Activated T-cell treated with anti-CD3 and anti-CD28 coated beads, Interleukin-2, amount 50 U/mL, for 72 hours (primary cell): ENCODE results near the gene CDC5L. TPM values are rescaled to one million over a fixed set of nuclear protein-coding genes. Genes with fewer than 3 reads are reported as not detected.

ENCODE experiments used
- ATAC-seq, 2 donors: fragments of 150-1000 bp; cut with Tn5 transposase; replicated peaks in 1 of 2; 2 replicates each; pipeline ENCODE4 v1.10.0; 2021; ENCODE audit warnings: moderate library complexity in 2 of 2, mild to moderate bottlenecking in 1 of 2
- DNase-seq, 2 donors: peaks; one replicate each; pipeline ENCODE4 v3.0.0; 2021 to 2022; ENCODE audit warnings: mixed read lengths in 1 of 2
- H3K27ac Mint-ChIP-seq: one replicate; pipeline ENCODE4 v1.8.0; 2022; ENCODE audit warnings: mild to moderate bottlenecking, moderate library complexity, mixed read lengths
- H3K27me3 Mint-ChIP-seq: one replicate; pipeline ENCODE4 v1.8.0; 2022; ENCODE audit warnings: low read depth, mixed read lengths
- H3K36me3 Mint-ChIP-seq, 2 donors: one replicate each; pipeline ENCODE4 v1.8.0; 2022; ENCODE audit warnings: mixed read lengths in 2 of 2, mild to moderate bottlenecking in 1 of 2; ENCODE audit not compliant: insufficient read depth in 2 of 2
- H3K4me1 Mint-ChIP-seq: one replicate; pipeline ENCODE4 v1.8.0; 2022; ENCODE audit warnings: low read depth, mixed read lengths
- H3K4me3 Mint-ChIP-seq, 2 donors: one replicate each; pipeline ENCODE4 v1.8.0; 2022; ENCODE audit warnings: mild to moderate bottlenecking in 2 of 2, mixed read lengths in 2 of 2, moderate library complexity in 2 of 2
- H3K9me3 Mint-ChIP-seq, 2 donors: one replicate each; pipeline ENCODE4 v1.8.0; 2022; ENCODE audit warnings: mixed read lengths in 2 of 2
- total RNA-seq, 2 donors: library from RNA; stranded (reverse); gene quantifications; one replicate each; pipeline ENCODE4 v1.2.3, GENCODE V29; 2022

Gene CDC5L
- total RNA-seq, 2 donors from 2014 or later: 17.9 to 19.3 TPM

DNA sequence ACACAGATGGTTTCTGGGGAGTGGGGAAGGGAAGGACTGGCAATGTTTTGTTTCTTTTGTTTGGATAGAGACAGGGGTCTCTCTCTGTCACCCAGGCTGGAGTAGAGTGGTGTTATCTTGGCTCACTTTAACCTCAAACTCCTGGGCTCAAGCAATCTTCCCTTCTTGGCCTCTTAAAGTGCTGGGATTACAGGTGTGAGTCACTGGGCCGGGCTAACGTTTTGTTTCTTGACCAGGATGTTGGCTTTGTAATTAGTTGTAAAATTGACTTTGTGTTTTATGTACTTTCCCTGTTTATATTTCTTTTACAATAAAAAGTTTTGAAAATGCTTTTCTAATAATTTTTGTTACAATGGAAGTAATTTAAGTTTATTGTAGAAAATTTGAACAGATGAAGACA is 34.2 kb upstream of the CDC5L start:
- H3K36me3 Mint-ChIP-seq: peaks cover 0 to 3% of the 10 kb centered on the region in 2 donors
- H3K4me1 Mint-ChIP-seq: no peaks in the 10 kb centered on the region
- H3K27ac Mint-ChIP-seq: no peak overlapping the region
- peaks cover 0 to 6% of the 10 kb centered on the region in 2 donors for H3K9me3 Mint-ChIP-seq
- H3K27me3 Mint-ChIP-seq: peaks cover 26% of the 10 kb centered on the region
- no peak overlapping the region for H3K4me3 Mint-ChIP-seq
- DNase-seq: no peak
- no peak for ATAC-seq

DNA sequence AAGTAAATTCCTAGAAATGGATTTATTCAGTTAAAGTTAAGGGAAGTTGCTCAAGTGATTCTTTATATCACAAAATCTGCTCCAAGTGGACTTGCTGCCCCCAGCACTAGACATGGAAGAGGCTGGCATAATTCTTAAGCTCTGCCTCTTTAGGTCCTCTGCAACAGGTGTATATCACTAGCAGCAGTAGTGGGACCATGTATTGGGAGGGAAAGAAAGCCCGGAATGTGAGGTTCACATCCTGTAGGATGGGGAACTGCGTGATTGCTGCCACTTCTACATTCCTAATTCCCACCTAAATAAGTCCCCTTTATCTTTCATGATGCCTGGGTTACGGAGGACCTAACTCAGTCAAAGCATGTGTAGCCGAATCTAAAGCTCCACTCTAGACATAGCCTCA is 31.9 kb upstream of the CDC5L start:
- no peak overlapping the region for H3K4me3 Mint-ChIP-seq
- DNase-seq (no peak), ATAC-seq (no peak)
- peaks cover 0 to 3% of the 10 kb centered on the region in 2 donors for H3K36me3 Mint-ChIP-seq
- H3K9me3 Mint-ChIP-seq: peaks cover 0 to 6% of the 10 kb centered on the region in 2 donors
- no peak overlapping the region for H3K27ac Mint-ChIP-seq
- H3K4me1 Mint-ChIP-seq: no peaks in the 10 kb centered on the region
- H3K27me3 Mint-ChIP-seq: peaks cover 31% of the 10 kb centered on the region

DNA sequence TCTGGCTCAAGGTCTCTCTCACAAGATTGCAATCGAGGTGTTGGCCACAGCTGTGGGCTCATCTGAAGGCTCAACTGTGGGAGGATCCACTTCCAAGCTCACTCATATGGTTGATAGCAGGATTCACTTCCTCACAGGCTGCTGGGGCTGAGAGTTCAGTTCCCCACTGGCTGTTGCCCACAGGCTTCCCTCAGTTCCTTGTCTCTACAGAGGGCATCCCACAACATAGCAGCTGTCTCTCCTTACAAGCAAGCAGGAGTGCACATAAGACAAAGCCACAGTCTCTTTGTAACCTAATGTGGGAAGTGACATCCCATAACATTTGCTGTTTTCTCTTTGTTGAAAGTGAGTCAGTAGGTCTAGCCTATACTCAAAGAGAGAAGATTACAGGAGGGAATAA is 31.0 kb upstream of the CDC5L start:
- no peak overlapping the region for H3K4me3 Mint-ChIP-seq
- no peak for DNase-seq
- H3K36me3 Mint-ChIP-seq: peaks cover 0 to 3% of the 10 kb centered on the region in 2 donors
- ATAC-seq: no peak
- H3K4me1 Mint-ChIP-seq: no peaks in the 10 kb centered on the region
- H3K9me3 Mint-ChIP-seq: peaks cover 0 to 6% of the 10 kb centered on the region in 2 donors
- peaks cover 31% of the 10 kb centered on the region for H3K27me3 Mint-ChIP-seq
- H3K27ac Mint-ChIP-seq: no peak overlapping the region

DNA sequence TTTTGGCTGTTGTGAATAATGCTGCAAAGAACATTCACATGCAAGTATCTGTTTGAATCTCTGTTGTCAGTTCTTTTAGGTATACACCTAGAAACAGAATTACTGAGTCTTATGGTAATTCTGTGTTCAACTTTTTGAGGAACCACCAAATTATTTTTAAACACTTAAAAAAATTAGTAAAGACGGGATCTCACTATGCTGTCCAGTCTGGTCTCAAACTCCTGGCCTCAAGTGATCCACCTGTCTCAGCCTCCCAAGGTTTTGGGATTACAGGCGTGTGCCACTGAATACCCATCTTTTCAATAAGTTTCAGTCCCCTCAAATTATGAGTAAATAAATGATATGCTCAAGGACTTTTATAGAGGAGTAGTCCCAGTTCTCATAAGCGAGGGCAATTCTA is 27.5 kb upstream of the CDC5L start:
- ATAC-seq (no peak), DNase-seq (no peak)
- Mint-ChIP-seq H3K27me3 (peaks cover 37% of the 10 kb centered on the region), H3K36me3 (peaks cover 0 to 3% of the 10 kb centered on the region in 2 donors), H3K9me3 (peaks cover 0 to 6% of the 10 kb centered on the region in 2 donors), H3K4me1 (no peaks in the 10 kb centered on the region), H3K27ac (no peak overlapping the region), H3K4me3 (no peak overlapping the region)

DNA sequence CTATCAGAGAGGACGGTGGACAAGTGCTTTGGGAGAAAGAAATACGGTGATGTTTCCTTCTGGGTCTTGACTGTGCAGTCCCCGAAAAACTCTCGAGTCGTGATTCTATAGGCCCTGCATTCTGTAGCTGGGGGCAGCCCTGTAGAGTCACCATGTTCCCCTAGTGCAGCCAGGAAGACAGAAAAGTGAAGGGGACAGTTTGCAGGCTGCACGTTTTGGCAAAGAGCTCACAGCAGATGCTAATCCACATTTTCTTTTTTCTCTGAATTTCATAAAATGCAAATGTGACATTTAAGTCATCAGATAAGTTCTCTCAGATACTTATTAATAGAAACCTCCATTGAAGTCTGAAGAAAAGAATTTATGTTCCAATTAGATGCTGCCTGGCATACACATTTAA is 25.6 kb upstream of the CDC5L start:
- Mint-ChIP-seq H3K27ac (no peak overlapping the region), H3K27me3 (peaks cover 25% of the 10 kb centered on the region), H3K4me1 (no peaks in the 10 kb centered on the region), H3K4me3 (no peak overlapping the region), H3K36me3 (no peaks in the 10 kb centered on the region), H3K9me3 (peaks cover 0 to under 1% of the 10 kb centered on the region in 2 donors)
- ATAC-seq (no peak), DNase-seq (no peak)

DNA sequence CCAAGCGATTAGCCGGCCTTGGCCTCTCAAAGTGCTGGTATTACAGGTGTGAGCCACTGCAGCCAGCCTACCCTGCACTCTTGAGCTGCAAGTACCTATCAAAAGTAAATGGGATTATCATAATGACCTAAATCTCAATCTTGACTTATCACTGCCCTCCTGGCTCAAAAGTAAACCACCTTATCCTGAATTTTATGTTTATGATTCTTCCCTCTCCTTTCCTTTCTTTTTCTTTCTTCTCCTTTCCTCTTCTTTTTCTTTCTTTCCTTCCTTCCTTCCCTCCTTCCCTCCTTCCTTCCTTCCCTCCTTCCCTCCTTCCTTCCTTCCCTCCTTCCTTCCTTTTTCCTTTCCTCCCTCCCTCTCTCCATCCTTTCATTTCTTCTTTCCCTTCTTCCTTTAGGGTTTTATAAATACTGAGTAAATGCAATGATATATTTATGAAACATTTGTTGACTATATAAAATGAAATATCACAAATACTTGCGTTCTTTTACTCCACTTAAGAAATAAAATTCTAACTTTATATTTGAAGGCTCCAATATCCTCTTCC is 24.1 kb upstream of the CDC5L start:
- Mint-ChIP-seq H3K27ac (no peak overlapping the region), H3K4me3 (no peak overlapping the region), H3K9me3 (no peaks in the 10 kb centered on the region), H3K27me3 (peaks cover 19% of the 10 kb centered on the region), H3K36me3 (no peaks in the 10 kb centered on the region), H3K4me1 (no peaks in the 10 kb centered on the region)
- DNase-seq (no peak), ATAC-seq (no peak)

DNA sequence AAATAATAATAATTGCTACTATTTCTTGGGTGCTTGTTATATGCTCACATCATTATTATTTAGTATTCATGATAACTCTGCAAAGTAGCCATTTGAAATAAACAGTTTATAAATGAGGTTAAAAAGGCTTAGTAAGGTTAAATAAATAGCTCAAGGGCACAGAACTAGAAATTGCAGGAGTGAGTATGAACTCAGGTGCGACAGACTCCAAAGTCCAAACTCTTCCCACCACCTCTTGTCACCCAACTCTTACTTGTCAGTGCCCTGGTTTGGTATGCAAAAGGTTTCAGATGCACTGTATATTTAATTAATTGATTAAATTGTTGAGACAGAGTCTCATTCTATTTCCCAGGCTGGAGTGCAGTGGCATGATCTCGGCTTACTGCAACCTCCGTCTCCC is 20.7 kb upstream of the CDC5L start:
- DNase-seq (no peak), ATAC-seq (no peak)

DNA sequence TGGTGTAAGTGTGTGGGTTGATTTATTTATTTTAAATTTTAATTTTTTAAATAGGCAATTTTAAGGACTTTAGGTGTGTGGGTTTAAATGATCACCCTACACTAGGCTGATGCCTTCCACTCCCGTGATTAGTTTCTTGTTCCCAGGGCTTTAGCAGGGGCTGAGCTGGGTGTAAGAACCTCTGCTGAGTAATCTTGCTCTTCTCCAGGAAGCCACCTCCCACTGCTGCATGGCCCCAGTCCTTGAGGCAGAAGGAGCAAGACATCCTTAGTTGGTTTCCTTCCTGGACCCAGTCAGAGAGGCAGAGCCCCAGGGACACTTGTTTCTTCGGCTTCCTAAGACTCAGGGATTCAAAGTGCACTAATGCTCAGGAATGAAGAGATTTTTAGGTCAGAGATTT is 19.8 kb upstream of the CDC5L start:
- no peak overlapping the region for H3K4me3 Mint-ChIP-seq
- H3K36me3 Mint-ChIP-seq: no peaks in the 10 kb centered on the region
- DNase-seq: peak in 1 of 2 donors; percentile 9
- no peaks in the 10 kb centered on the region for H3K4me1 Mint-ChIP-seq
- no peak for ATAC-seq
- peaks cover 12% of the 10 kb centered on the region for H3K27me3 Mint-ChIP-seq
- H3K27ac Mint-ChIP-seq: no peak overlapping the region
- no peaks in the 10 kb centered on the region for H3K9me3 Mint-ChIP-seq

More for the DNA sequence above, 20.7 kb upstream of the CDC5L start:
- no peaks in the 10 kb centered on the region for H3K36me3 Mint-ChIP-seq
- H3K27me3 Mint-ChIP-seq: peaks cover 15% of the 10 kb centered on the region
- no peak overlapping the region for H3K4me3 Mint-ChIP-seq
- no peaks in the 10 kb centered on the region for H3K4me1 Mint-ChIP-seq
- H3K9me3 Mint-ChIP-seq: no peaks in the 10 kb centered on the region
- H3K27ac Mint-ChIP-seq: no peak overlapping the region

DNA sequence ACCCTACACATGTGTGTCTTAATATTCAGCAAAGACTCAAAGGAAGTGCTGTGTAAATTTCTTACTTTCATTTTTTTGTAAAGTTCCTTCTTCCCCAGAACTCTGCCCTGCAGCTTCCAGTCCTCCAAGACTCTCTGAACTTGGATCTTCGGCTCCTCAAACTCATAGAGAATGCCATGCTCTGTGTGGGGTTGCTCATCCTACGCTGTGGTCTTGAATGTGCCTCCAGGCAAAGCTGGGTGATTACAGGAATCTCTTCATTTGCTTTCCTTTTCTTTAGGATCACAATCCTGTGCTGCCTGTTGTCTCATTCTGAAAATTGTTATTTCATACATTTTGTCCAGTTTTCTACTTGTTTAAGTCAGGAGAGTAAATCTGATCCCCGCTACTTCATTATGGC is 14.5 kb upstream of the CDC5L start:
- H3K27ac Mint-ChIP-seq: no peak overlapping the region
- H3K4me3 Mint-ChIP-seq: no peak overlapping the region
- no peaks in the 10 kb centered on the region for H3K36me3 Mint-ChIP-seq
- H3K4me1 Mint-ChIP-seq: no peaks in the 10 kb centered on the region
- no peak for ATAC-seq
- H3K9me3 Mint-ChIP-seq: no peaks in the 10 kb centered on the region
- peaks cover 7% of the 10 kb centered on the region for H3K27me3 Mint-ChIP-seq
- no peak for DNase-seq

DNA sequence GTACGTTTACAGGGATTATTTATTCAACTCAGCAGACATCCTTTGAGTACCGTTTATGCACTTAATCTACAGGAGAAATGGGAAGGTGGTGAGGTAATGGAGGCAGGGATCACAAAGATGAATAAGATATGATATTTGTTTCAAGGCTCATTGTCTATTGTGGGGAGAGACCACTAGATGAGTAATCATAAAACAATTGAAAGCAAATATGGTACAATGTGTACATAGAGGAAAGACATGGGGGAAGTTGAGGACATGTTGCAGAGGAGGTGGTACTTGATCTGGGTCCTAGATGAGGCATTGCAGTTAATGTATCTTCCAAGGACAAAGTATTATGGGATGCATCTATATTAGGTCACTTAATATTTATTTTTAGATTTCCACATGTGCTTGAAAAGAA is 13.7 kb upstream of the CDC5L start:
- DNase-seq (no peak), ATAC-seq (no peak)
- Mint-ChIP-seq H3K36me3 (no peaks in the 10 kb centered on the region), H3K27me3 (no peaks in the 10 kb centered on the region), H3K4me3 (no peak overlapping the region), H3K27ac (no peak overlapping the region), H3K9me3 (no peaks in the 10 kb centered on the region), H3K4me1 (no peaks in the 10 kb centered on the region)

DNA sequence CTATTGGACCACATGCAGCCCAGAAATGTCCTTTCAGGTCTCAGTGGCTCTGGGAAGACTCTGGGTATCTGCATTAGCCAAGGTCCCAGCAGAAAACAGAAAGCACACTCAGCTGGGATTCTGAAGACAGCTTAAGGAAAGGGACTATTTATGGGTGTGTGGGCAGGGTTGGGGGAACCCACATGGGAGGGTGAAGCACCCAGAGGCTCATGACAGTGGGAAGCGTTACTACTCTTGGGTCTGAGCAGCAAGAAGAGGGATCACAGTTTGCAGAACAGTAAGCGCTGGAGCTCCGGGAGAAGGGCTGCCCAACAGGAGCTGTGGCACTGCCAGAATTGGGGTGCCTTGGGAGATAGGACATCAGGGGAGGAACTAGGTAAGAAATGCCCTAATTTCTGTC is 12.4 kb upstream of the CDC5L start:
- Mint-ChIP-seq H3K36me3 (no peaks in the 10 kb centered on the region), H3K27me3 (no peaks in the 10 kb centered on the region), H3K9me3 (no peaks in the 10 kb centered on the region), H3K27ac (no peak overlapping the region), H3K4me3 (no peak overlapping the region), H3K4me1 (no peaks in the 10 kb centered on the region)
- no peak for ATAC-seq
- no peak for DNase-seq

DNA sequence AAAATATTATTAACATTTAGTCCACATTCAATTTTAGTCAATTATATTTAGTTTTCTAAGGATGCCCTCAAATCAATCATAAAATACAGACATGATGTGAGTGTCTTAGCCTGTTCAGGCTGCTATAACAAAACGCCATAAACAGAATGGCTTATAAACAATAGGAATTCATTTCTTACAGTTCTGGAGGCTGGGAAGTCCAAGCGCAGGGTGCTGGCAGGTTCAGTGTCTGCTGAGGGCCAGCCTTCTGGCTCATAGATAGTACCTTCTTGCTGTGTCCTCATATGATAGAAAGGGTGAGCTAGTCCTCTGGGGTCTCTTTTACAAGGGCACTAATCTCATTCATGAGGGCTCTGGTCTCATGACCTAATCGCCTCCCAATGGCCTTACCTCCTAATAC is 10.0 kb upstream of the CDC5L start:
- Mint-ChIP-seq H3K36me3 (no peaks in the 10 kb centered on the region), H3K27me3 (no peaks in the 10 kb centered on the region), H3K4me1 (no peaks in the 10 kb centered on the region), H3K4me3 (no peak overlapping the region), H3K27ac (no peak overlapping the region), H3K9me3 (no peaks in the 10 kb centered on the region)
- ATAC-seq (no peak), DNase-seq (no peak)

DNA sequence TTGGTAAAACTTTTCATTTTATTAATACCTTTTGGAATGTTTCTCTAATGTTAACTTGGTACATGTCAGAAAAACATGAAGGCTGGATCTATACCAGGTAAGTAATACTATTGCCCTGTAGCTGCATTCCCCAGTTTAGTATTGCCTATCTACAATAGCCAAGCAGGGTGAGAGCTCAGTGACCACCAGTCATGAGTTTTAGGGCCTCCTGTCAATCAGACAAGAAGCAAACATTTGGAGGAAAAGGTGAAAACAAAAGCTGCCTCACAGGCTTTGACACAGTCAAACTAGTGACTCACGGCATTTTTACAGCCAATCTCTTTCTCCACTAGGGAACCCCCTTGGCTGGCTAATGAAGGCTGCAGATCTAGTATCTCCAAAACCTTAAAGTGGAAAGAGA is 9.5 kb upstream of the CDC5L start:
- Mint-ChIP-seq H3K27ac (no peak overlapping the region), H3K36me3 (no peaks in the 10 kb centered on the region), H3K4me3 (no peak overlapping the region), H3K27me3 (no peaks in the 10 kb centered on the region), H3K9me3 (no peaks in the 10 kb centered on the region), H3K4me1 (no peaks in the 10 kb centered on the region)
- no peak for ATAC-seq
- DNase-seq: no peak

DNA sequence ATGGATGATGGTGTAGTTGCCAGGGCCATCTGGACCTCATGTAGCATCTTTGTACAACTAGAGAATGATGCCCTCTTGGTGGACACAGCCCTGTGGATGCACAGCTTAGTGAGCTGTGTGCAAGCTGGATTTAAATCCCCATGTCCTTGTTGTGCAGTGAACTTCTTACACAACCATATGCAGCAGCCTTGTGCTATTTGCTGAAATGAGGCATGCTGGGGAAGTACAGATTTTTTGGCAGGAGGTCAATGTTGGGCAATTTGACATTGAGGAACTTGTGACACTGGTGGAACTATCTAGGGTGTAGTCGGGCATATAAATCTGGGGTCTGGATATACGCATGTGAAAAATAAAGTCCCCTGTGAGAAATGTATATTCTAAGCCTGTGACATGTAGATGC is 5.8 kb upstream of the CDC5L start:
- H3K36me3 Mint-ChIP-seq: no peaks in the 10 kb centered on the region
- ATAC-seq (no peak), DNase-seq (no peak)
- H3K9me3 Mint-ChIP-seq: no peaks in the 10 kb centered on the region
- H3K27ac Mint-ChIP-seq: no peak overlapping the region
- peaks cover 6% of the 10 kb centered on the region for H3K4me1 Mint-ChIP-seq
- H3K27me3 Mint-ChIP-seq: peaks cover 6% of the 10 kb centered on the region
- H3K4me3 Mint-ChIP-seq: no peak overlapping the region
